Measurements from ENCODE around the gene FBXO11. TPM values are rescaled to one million over a fixed set of nuclear protein-coding genes. Genes with fewer than 3 reads are reported as not detected.

FBXO11 gene
- total RNA-seq, 4 donors from 2014 or later: 43.0 to 77.2 (median 51.3) TPM

DNA sequence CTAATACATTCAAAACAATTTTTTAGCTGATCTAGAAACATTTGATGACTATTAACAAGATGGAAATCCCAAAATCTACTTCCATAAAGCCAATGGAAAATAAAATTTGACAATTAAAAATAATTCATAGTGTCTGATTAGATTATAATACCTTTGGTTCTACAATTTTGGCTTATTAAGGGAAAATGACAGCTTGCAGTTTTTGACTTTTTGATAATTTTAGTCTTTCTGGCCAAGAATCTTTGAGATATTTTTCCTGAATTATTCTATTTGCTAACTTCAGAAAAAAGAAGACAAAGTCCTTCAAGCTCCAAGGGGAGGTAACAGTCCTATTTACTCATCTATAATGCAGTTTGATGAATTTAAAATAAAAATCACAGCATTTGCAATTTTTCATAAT, 83.8 kb downstream of the FBXO11 start:
- no peak overlapping the region for H3K27ac ChIP-seq
- H3K27me3 ChIP-seq: no peaks in the 10 kb centered on the region
- H3K36me3 ChIP-seq: peaks cover 0 to 75% (median 0%) of the 10 kb centered on the region in 3 donors
- TF ChIP-seq POLR2A (IDR thresholded peaks at IDR 0.05): no peak
- TF ChIP-seq, protein P1, sequence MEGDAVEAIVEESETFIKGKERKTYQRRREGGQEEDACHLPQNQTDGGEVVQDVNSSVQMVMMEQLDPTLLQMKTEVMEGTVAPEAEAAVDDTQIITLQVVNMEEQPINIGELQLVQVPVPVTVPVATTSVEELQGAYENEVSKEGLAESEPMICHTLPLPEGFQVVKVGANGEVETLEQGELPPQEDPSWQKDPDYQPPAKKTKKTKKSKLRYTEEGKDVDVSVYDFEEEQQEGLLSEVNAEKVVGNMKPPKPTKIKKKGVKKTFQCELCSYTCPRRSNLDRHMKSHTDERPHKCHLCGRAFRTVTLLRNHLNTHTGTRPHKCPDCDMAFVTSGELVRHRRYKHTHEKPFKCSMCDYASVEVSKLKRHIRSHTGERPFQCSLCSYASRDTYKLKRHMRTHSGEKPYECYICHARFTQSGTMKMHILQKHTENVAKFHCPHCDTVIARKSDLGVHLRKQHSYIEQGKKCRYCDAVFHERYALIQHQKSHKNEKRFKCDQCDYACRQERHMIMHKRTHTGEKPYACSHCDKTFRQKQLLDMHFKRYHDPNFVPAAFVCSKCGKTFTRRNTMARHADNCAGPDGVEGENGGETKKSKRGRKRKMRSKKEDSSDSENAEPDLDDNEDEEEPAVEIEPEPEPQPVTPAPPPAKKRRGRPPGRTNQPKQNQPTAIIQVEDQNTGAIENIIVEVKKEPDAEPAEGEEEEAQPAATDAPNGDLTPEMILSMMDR (IDR thresholded peaks at IDR 0.05): no peak
- no peaks in the 10 kb centered on the region for H3K4me1 ChIP-seq
- H3K4me3 ChIP-seq: no peak overlapping the region
- DNase-seq: no peak
- no peaks in the 10 kb centered on the region for H3K9me3 ChIP-seq

GRCh38 chr2:47819834-47820233, 86.5 kb downstream of the FBXO11 start:
- Histone ChIP-seq H3K4me1 (no peaks in the 10 kb centered on the region), H3K9me3 (no peaks in the 10 kb centered on the region), H3K27me3 (no peaks in the 10 kb centered on the region), H3K27ac (no peak overlapping the region), H3K4me3 (no peak overlapping the region), H3K36me3 (peaks cover 0 to 89% (median 0%) of the 10 kb centered on the region in 3 donors)
- no peak for TF ChIP-seq POLR2A (IDR thresholded peaks at IDR 0.05)
- TF ChIP-seq, protein P1 (IDR thresholded peaks at IDR 0.05): no peak
- DNase-seq: no peak

- DNase-seq: no peak
- H3K4me1 ChIP-seq: no peaks in the 10 kb centered on the region
- no peak overlapping the region for H3K4me3 ChIP-seq
- H3K36me3 ChIP-seq: peaks cover 0 to 93% (median 0%) of the 10 kb centered on the region in 3 donors
- no peaks in the 10 kb centered on the region for H3K27me3 ChIP-seq
- no peaks in the 10 kb centered on the region for H3K9me3 ChIP-seq
- H3K27ac ChIP-seq: no peak overlapping the region
- no peak for TF ChIP-seq POLR2A (IDR thresholded peaks at IDR 0.05)
- TF ChIP-seq, protein P1 (IDR thresholded peaks at IDR 0.05): no peak
Measured at GRCh38 chr2:47818777-47819176, 87.5 kb downstream of the FBXO11 start.

GRCh38 chr2:47815764-47816163, 90.5 kb downstream of the FBXO11 start:
- Histone ChIP-seq H3K27me3 (no peaks in the 10 kb centered on the region), H3K27ac (no peak overlapping the region), H3K4me3 (no peak overlapping the region), H3K36me3 (peaks cover 0 to 92% (median 0%) of the 10 kb centered on the region in 3 donors), H3K9me3 (no peaks in the 10 kb centered on the region), H3K4me1 (no peaks in the 10 kb centered on the region)
- DNase-seq: no peak
- no peak for TF ChIP-seq POLR2A (IDR thresholded peaks at IDR 0.05)
- TF ChIP-seq, protein P1 (IDR thresholded peaks at IDR 0.05): no peak

DNA sequence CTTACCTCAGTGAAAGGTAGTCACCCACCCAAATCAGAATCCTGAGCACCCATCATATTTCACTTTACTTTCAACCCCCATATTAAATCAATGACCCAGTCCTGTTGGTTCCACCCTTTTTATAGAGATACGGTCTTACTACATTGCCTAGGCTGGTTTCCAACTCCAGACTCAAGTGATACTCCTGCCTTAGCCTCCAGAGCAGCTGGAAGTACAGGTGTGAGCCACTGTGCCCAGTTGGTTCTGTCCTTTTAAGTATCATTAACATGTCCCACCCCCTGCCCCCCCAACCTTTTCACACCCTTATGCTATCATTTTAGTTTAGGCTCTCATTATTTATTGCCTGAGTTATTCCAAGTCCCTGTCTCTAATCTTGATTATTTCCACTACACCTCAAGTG, 94.6 kb downstream of the FBXO11 start:
- H3K4me3 ChIP-seq: no peak overlapping the region
- no peaks in the 10 kb centered on the region for H3K27me3 ChIP-seq
- H3K4me1 ChIP-seq: no peaks in the 10 kb centered on the region
- no peak for DNase-seq
- no peaks in the 10 kb centered on the region for H3K9me3 ChIP-seq
- no peak overlapping the region for H3K27ac ChIP-seq
- H3K36me3 ChIP-seq: peaks cover 0 to 93% (median 0%) of the 10 kb centered on the region in 3 donors
- TF ChIP-seq, protein P1 (IDR thresholded peaks at IDR 0.05): no peak
- TF ChIP-seq POLR2A (IDR thresholded peaks at IDR 0.05): no peak

DNA sequence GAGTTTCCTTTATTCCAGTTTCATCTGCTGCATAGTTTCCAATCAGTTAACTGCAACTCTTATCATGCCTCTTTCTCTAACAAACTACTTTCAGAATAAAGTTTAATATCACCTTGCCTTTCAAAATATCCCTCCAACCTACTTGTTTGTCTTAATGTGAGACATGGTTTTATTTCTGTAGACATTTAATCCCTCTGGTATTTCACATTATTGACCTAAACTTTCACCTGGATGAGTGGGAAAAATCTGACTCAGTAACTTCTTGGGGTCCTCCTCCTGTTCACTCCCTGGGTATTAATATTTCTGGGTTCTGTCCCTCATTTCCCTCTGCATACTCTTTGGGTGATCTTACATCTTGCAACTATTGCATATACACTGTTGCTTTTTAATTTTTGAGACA, 95.4 kb downstream of the FBXO11 start:
- Histone ChIP-seq H3K36me3 (peaks cover 0 to 93% (median 0%) of the 10 kb centered on the region in 3 donors), H3K27me3 (no peaks in the 10 kb centered on the region), H3K4me1 (no peaks in the 10 kb centered on the region), H3K9me3 (no peaks in the 10 kb centered on the region), H3K4me3 (no peak overlapping the region), H3K27ac (no peak overlapping the region)
- TF ChIP-seq POLR2A (IDR thresholded peaks at IDR 0.05): no peak
- TF ChIP-seq, protein P1 (IDR thresholded peaks at IDR 0.05): no peak
- no peak for DNase-seq

Measured in Peyer's patch (tissue), 4 donors.